H9 (cell line): ENCODE measurements around the gene KCNK16. TPM values are rescaled to one million over a fixed set of nuclear protein-coding genes. Genes with fewer than 3 reads are reported as not detected.

Experiments
- DNase-seq: peaks from one replicate; pipeline ENCODE4 v3.0.0-alpha.2; 2017
- H2AFZ ChIP-seq: one replicate; pipeline ENCODE4 v1.6.1; 2013; ENCODE audit warnings: mild to moderate bottlenecking, low read length, control low read depth, moderate library complexity
- H2AK5ac ChIP-seq: 2 replicates; pipeline ENCODE4 v1.6.1; 2013; ENCODE audit warnings: low read length, control low read depth, mixed read lengths; ENCODE audit not compliant: insufficient read length
- H2BK120ac ChIP-seq: one replicate; pipeline ENCODE4 v1.6.1; 2013; ENCODE audit warnings: low read depth, mild to moderate bottlenecking, low read length, control low read depth, inconsistent platforms; ENCODE audit not compliant: poor library complexity, severe bottlenecking
- H2BK12ac ChIP-seq: 2 replicates; pipeline ENCODE4 v1.6.1; 2013; ENCODE audit warnings: low read length, control low read depth, mixed read lengths, low read depth; ENCODE audit not compliant: insufficient read length
- H2BK15ac ChIP-seq: 2 replicates; pipeline ENCODE4 v1.6.1; 2013; ENCODE audit warnings: low read depth, low read length, control low read depth
- H2BK20ac ChIP-seq: one replicate; pipeline ENCODE4 v1.6.1; 2013; ENCODE audit warnings: low read depth, mild to moderate bottlenecking, low read length, control low read depth, inconsistent platforms; ENCODE audit not compliant: poor library complexity, severe bottlenecking
- H2BK5ac ChIP-seq: 2 replicates; pipeline ENCODE4 v1.6.1; 2013; ENCODE audit warnings: low read length, control low read depth, mixed read lengths; ENCODE audit not compliant: insufficient read length
- H3K14ac ChIP-seq: 2 replicates; pipeline ENCODE4 v1.6.1; 2013; ENCODE audit warnings: low read length, control low read depth; ENCODE audit not compliant: insufficient read depth
- H3K18ac ChIP-seq: 2 replicates; pipeline ENCODE4 v1.6.1; 2013; ENCODE audit warnings: low read depth, mild to moderate bottlenecking, mixed read lengths, low read length, control low read depth; ENCODE audit not compliant: insufficient read length
- H3K23ac ChIP-seq: 2 replicates; pipeline ENCODE4 v1.6.1; 2013; ENCODE audit warnings: low read length, control low read depth, mixed read lengths, low read depth; ENCODE audit not compliant: insufficient read length
- H3K23me2 ChIP-seq: 2 replicates; pipeline ENCODE4 v1.6.1; 2013; ENCODE audit warnings: low read depth, mild to moderate bottlenecking, mixed read lengths, low read length, control low read depth; ENCODE audit not compliant: insufficient read length, poor library complexity, severe bottlenecking
- H3K27ac ChIP-seq: 2 replicates; pipeline ENCODE4 v1.5.1; 2013; ENCODE audit warnings: low read length, control low read depth, mixed read lengths, low read depth; ENCODE audit not compliant: insufficient read length
- H3K27me3 ChIP-seq: 2 replicates; pipeline ENCODE4 v1.6.1; 2013; ENCODE audit warnings: low read length, control low read depth, inconsistent platforms; ENCODE audit not compliant: insufficient read depth
- H3K4ac ChIP-seq: 2 replicates; pipeline ENCODE4 v1.6.1; 2013; ENCODE audit warnings: low read depth, mild to moderate bottlenecking, control low read depth, inconsistent platforms, low read length, moderate library complexity
- H3K4me1 ChIP-seq: 2 replicates; pipeline ENCODE4 v1.6.1; 2013; ENCODE audit warnings: low read length, control low read depth, inconsistent platforms; ENCODE audit not compliant: insufficient read depth
- H3K4me2 ChIP-seq: 2 replicates; pipeline ENCODE4 v1.6.1; 2013; ENCODE audit warnings: low read length, control low read depth, mixed read lengths; ENCODE audit not compliant: insufficient read length, insufficient read depth
- H3K56ac ChIP-seq: 2 replicates; pipeline ENCODE4 v1.6.1; 2013; ENCODE audit warnings: low read depth, mild to moderate bottlenecking, mixed read lengths, low read length, control low read depth; ENCODE audit not compliant: insufficient read length
- H3K79me1 ChIP-seq: 2 replicates; pipeline ENCODE4 v1.6.1; 2013; ENCODE audit warnings: low read depth, mild to moderate bottlenecking, moderate library complexity, low read length, control low read depth, inconsistent platforms; ENCODE audit not compliant: insufficient read depth, poor library complexity, severe bottlenecking
- H3K79me2 ChIP-seq: 2 replicates; pipeline ENCODE4 v1.6.1; 2013; ENCODE audit warnings: low read length, control low read depth, inconsistent platforms; ENCODE audit not compliant: insufficient read depth
- H3K9ac ChIP-seq: 2 replicates; pipeline ENCODE4 v1.6.1; 2013; ENCODE audit warnings: low read length, control low read depth, mixed read lengths; ENCODE audit not compliant: insufficient read length; ENCODE audit errors: extremely low read depth
- H3K9me3 ChIP-seq: one replicate; pipeline ENCODE4 v1.6.1; 2013; ENCODE audit warnings: low read depth, low read length, inconsistent platforms; ENCODE audit not compliant: control insufficient read depth
- H3T11ph ChIP-seq: one replicate; pipeline ENCODE4 v1.6.1; 2013; ENCODE audit warnings: mild to moderate bottlenecking, low read length, control low read depth, inconsistent platforms
- H4K20me1 ChIP-seq: one replicate; pipeline ENCODE4 v1.6.1; 2013; ENCODE audit not compliant: control insufficient read depth, insufficient read length, insufficient read depth
- H4K5ac ChIP-seq: 2 replicates; pipeline ENCODE4 v1.6.1; 2013; ENCODE audit warnings: low read depth, mild to moderate bottlenecking, mixed read lengths, low read length, control low read depth; ENCODE audit not compliant: insufficient read length
- H4K8ac ChIP-seq: replicated peaks from 2 replicates; pipeline ENCODE4 v1.6.1; 2013; ENCODE audit warnings: low read length, control low read depth, mixed read lengths, low read depth; ENCODE audit not compliant: insufficient read length
- H4K91ac ChIP-seq: 2 replicates; pipeline ENCODE4 v1.6.1; 2013; ENCODE audit warnings: low read depth, mild to moderate bottlenecking, moderate library complexity, mixed read lengths, low read length, control low read depth; ENCODE audit not compliant: insufficient read length
- H3K27ac Mint-ChIP-seq, 3 experiments: 2 replicates in 2 of 3; 3 replicates in 1 of 3; pipeline ENCODE4 v1.8.0; 2020 to 2021; ENCODE audit warnings: mixed read lengths in 3 of 3, mild to moderate bottlenecking in 1 of 3, moderate library complexity in 1 of 3
- H3K27me3 Mint-ChIP-seq: 2 replicates; pipeline ENCODE4 v1.8.0; 2021; ENCODE audit warnings: low read depth, mild to moderate bottlenecking, moderate library complexity, mixed read lengths
- H3K36me3 Mint-ChIP-seq, 3 experiments: 2 replicates in 2 of 3; 3 replicates in 1 of 3; pipeline ENCODE4 v1.8.0; 2020 to 2021; ENCODE audit warnings: low read depth in 3 of 3, mixed read lengths in 3 of 3; ENCODE audit not compliant: insufficient read depth in 1 of 3
- H3K4me1 Mint-ChIP-seq, 2 experiments: 2 replicates each; pipeline ENCODE4 v1.8.0; 2020; ENCODE audit warnings: mixed read lengths in 2 of 2
- H3K4me3 Mint-ChIP-seq, 2 experiments: 2 replicates in 1 of 2; 3 replicates in 1 of 2; pipeline ENCODE4 v1.8.0; 2020 to 2021; ENCODE audit warnings: mild to moderate bottlenecking in 2 of 2, mixed read lengths in 2 of 2, moderate library complexity in 1 of 2
- H3K9me3 Mint-ChIP-seq, 2 experiments: 2 replicates in 1 of 2; 3 replicates in 1 of 2; pipeline ENCODE4 v1.8.0; 2020; ENCODE audit warnings: mild to moderate bottlenecking in 2 of 2, mixed read lengths in 2 of 2, moderate library complexity in 1 of 2
- CTCF ChIP-seq: fragments of 200-600 bp; sonication (generic); conservative IDR thresholded peaks from 3 replicates; pipeline ENCODE4 v1.8.0; 2021; ENCODE audit warnings: antibody characterized with exemption, mild to moderate bottlenecking
- WGBS: extraction: QIAGEN DNeasy Blood & Tissue Kit; methylation state at CpG from one replicate; pipeline ENCODE4 v1.1.7; 2013; ENCODE audit warnings: missing lambda C conversion rate, low lambda C conversion rate, mixed read lengths; ENCODE audit not compliant: insufficient read length; ENCODE audit errors: extremely low coverage; 5-methylcytosine and 5-hydroxymethylcytosine counted together
- total RNA-seq: library from RNA; stranded (reverse); gene quantifications from 2 replicates; pipeline ENCODE4 v1.2.1, GENCODE V29; 2021

KCNK16 gene
- total RNA-seq, 1 experiment from 2014 or later, result not detected

GRCh38 chr6:39294899-39295298 is 27.6 kb downstream of the KCNK16 start:
- no peak overlapping the region for H3K56ac ChIP-seq
- H2AK5ac ChIP-seq, result no peak overlapping the region
- no peak overlapping the region for H2BK15ac ChIP-seq
- H3K14ac ChIP-seq, result no peak overlapping the region
- H3K27ac ChIP-seq, result no peak overlapping the region
- Mint-ChIP-seq H3K36me3 (no peaks in the 10 kb centered on the region; a peak in 1 of 7 replicates), H3K27me3 (peaks cover 10% of the 10 kb centered on the region), H3K9me3 (no peaks in the 10 kb centered on the region; a peak in 1 of 5 replicates), H3K4me3 (no peak overlapping the region), H3K4me1 (peaks cover 56 to 57% of the 10 kb centered on the region in 2 experiments), H3K27ac (no peak overlapping the region)
- H2AFZ ChIP-seq, result no peak overlapping the region
- WGBS, result no CpG with 5 or more reads among the region's 1 CpG
- no peaks in the 10 kb centered on the region for H3K79me2 ChIP-seq
- no peak for DNase-seq
- no peak overlapping the region for H2BK20ac ChIP-seq
- H3K27me3 ChIP-seq, result no peaks in the 10 kb centered on the region; the same call in 1 of the 2 replicates
- H3K4me1 ChIP-seq, result peaks cover 10% of the 10 kb centered on the region
- no peak overlapping the region for H2BK12ac ChIP-seq
- H3K9ac ChIP-seq, result no peak overlapping the region
- H3K4me2 ChIP-seq, result no peak overlapping the region
- TF ChIP-seq CTCF, result no peak
- H3K9me3 ChIP-seq, result no peaks in the 10 kb centered on the region
- no peak overlapping the region for H3T11ph ChIP-seq
- no peaks in the 10 kb centered on the region for H3K23me2 ChIP-seq
- no peak overlapping the region for H2BK5ac ChIP-seq
- no peaks in the 10 kb centered on the region for H4K20me1 ChIP-seq
- H2BK120ac ChIP-seq, result no peak overlapping the region
- no peak overlapping the region for H4K91ac ChIP-seq
- H3K79me1 ChIP-seq, result no peaks in the 10 kb centered on the region
- no peak overlapping the region for H3K23ac ChIP-seq
- H4K8ac ChIP-seq, result no peak overlapping the region
- no peak overlapping the region for H3K4ac ChIP-seq
- no peak overlapping the region for H4K5ac ChIP-seq
- no peak overlapping the region for H3K18ac ChIP-seq
